Stimulated activated CD8-positive, alpha-beta memory T cell treated with anti-CD3 and anti-CD28 coated beads, Interleukin-7, amount 100 ng/mL, for 1 hour (primary cell): ENCODE measurements around the gene DHDDS.
"Not testable (repeated sequence)": the region's sequence is repeated elsewhere in the genome, so short reads cannot be mapped to it uniquely, and the experiment has no call there.

ENCODE experiments used
- DNase-seq, 2 donors: peaks; one replicate each; pipeline ENCODE4 v3.0.0-alpha.2; 2020; ENCODE audit warnings: low read depth in 2 of 2

Gene DHDDS

GRCh38 chr1:26476958-26477357 is 44.8 kb downstream of the DHDDS start:
- DNase-seq = no peak

- no peak for DNase-seq
Observed at GRCh38 chr1:26477446-26478152, 45.5 kb downstream of the DHDDS start.

- no peak for DNase-seq
Observed at GRCh38 chr1:26478159-26478558, 46.0 kb downstream of the DHDDS start.

- DNase-seq = no peak
Observed at GRCh38 chr1:26478988-26479387, 46.9 kb downstream of the DHDDS start.

GRCh38 chr1:26482921-26483320 is 50.8 kb downstream of the DHDDS start:
- no peak for DNase-seq

GRCh38 chr1:26483980-26484379 is 51.9 kb downstream of the DHDDS start:
- no peak for DNase-seq

GRCh38 chr1:26490155-26490554 is 58.0 kb downstream of the DHDDS start:
- DNase-seq = no peak

- DNase-seq = no peak
Observed at GRCh38 chr1:26493267-26493666, 61.1 kb downstream of the DHDDS start.

- DNase-seq = no peak
Observed at GRCh38 chr1:26493938-26494337, 61.8 kb downstream of the DHDDS start.

- DNase-seq = no peak
Observed at GRCh38 chr1:26496861-26497260, 64.7 kb downstream of the DHDDS start.

- no peak for DNase-seq
Observed at GRCh38 chr1:26498894-26499293, 66.8 kb downstream of the DHDDS start.

GRCh38 chr1:26500488-26501175 is 68.5 kb downstream of the DHDDS start:
- peak; percentile 83 to 87 for DNase-seq

GRCh38 chr1:26510711-26511110 is 78.6 kb downstream of the DHDDS start:
- DNase-seq = not testable (repeated sequence)

GRCh38 chr1:26515836-26516235 is 83.7 kb downstream of the DHDDS start:
- DNase-seq = not testable (repeated sequence)

GRCh38 chr1:26516987-26517765 is 85.1 kb downstream of the DHDDS start:
- no peak for DNase-seq

GRCh38 chr1:26517766-26518049 is 85.6 kb downstream of the DHDDS start:
- DNase-seq = no peak

- no peak for DNase-seq
Observed at GRCh38 chr1:26518355-26518754, 86.2 kb downstream of the DHDDS start.

GRCh38 chr1:26520339-26520738 is 88.2 kb downstream of the DHDDS start:
- DNase-seq = no peak
